ENCODE measurements around the gene CADM4.
"Not testable (repeated sequence)": the region's sequence is repeated elsewhere in the genome, so short reads cannot be mapped to it uniquely, and the experiment has no call there.

The CADM4 gene

GRCh38 chr19:43606569-43607229, 33.0 kb downstream of the CADM4 start (continued):
- no peak for TF ChIP-seq CREB5 (CRISPR knock-in tag; IDR thresholded peaks at IDR 0.05; ENCODE audit: low read depth)

- ATAC-seq, result no peak
- TF ChIP-seq TSHZ2 (CRISPR knock-in tag; IDR thresholded peaks at IDR 0.05) (no peak), CSRNP3 (CRISPR knock-in tag; IDR thresholded peaks at IDR 0.05) (no peak), ISL1 (CRISPR knock-in tag; IDR thresholded peaks at IDR 0.05) (no peak), ZFP30 (CRISPR knock-in tag; IDR thresholded peaks at IDR 0.05) (no peak), CSDC2 (CRISPR knock-in tag; IDR thresholded peaks at IDR 0.05) (no peak), GLIS3 (CRISPR knock-in tag; IDR thresholded peaks at IDR 0.05) (no peak), CREB5 (CRISPR knock-in tag; IDR thresholded peaks at IDR 0.05; ENCODE audit: low read depth) (no peak), SNAI2 (CRISPR knock-in tag; IDR thresholded peaks at IDR 0.05) (no peak), ZNF565 (CRISPR knock-in tag; conservative IDR thresholded peaks at IDR 0.05; ENCODE audit: low read depth) (no peak), ESRRG (CRISPR knock-in tag; IDR thresholded peaks at IDR 0.05) (no peak), TCF4 (CRISPR knock-in tag; IDR thresholded peaks at IDR 0.05; ENCODE audit: borderline replicate concordance) (no peak), PATZ1 (CRISPR knock-in tag; IDR thresholded peaks at IDR 0.05; ENCODE audit: borderline replicate concordance) (no peak)
These were observed 33.6 kb downstream of the CADM4 start for GRCh38 chr19:43605875-43606568.

GRCh38 chr19:43600326-43600725, 39.3 kb downstream of the CADM4 start:
- not testable (repeated sequence) for ATAC-seq

GRCh38 chr19:43599635-43600295, 39.9 kb downstream of the CADM4 start:
- ATAC-seq, result no peak
- TF ChIP-seq ZC3H10 (CRISPR knock-in tag; IDR thresholded peaks at IDR 0.05) (no peak), CSRNP3 (CRISPR knock-in tag; IDR thresholded peaks at IDR 0.05) (no peak), OSR1 (CRISPR knock-in tag; IDR thresholded peaks at IDR 0.05) (no peak), PPARA (CRISPR knock-in tag; IDR thresholded peaks at IDR 0.05; ENCODE audit: borderline replicate concordance) (no peak), ZNF70 (CRISPR knock-in tag; IDR thresholded peaks at IDR 0.05) (no peak), CSDC2 (CRISPR knock-in tag; IDR thresholded peaks at IDR 0.05) (no peak), ZNF8 (CRISPR knock-in tag; IDR thresholded peaks at IDR 0.05) (no peak), PATZ1 (CRISPR knock-in tag; IDR thresholded peaks at IDR 0.05; ENCODE audit: borderline replicate concordance) (no peak), TOX (CRISPR knock-in tag; IDR thresholded peaks at IDR 0.05; ENCODE audit: borderline replicate concordance) (no peak), ZFP30 (CRISPR knock-in tag; IDR thresholded peaks at IDR 0.05) (no peak), ISL1 (CRISPR knock-in tag; IDR thresholded peaks at IDR 0.05) (no peak), RARB (CRISPR knock-in tag; IDR thresholded peaks at IDR 0.05) (no peak)
